ENCODE measurements around the gene TRIM45. TPM values are rescaled to one million over a fixed set of nuclear protein-coding genes. Genes with fewer than 3 reads are reported as not detected.
A peak's percentile ranks its signal among the peaks of the same experiment; 100 is the strongest.
"Not testable (repeated sequence)": the region's sequence is repeated elsewhere in the genome, so short reads cannot be mapped to it uniquely, and the experiment has no call there.

Gene TRIM45, protein sequence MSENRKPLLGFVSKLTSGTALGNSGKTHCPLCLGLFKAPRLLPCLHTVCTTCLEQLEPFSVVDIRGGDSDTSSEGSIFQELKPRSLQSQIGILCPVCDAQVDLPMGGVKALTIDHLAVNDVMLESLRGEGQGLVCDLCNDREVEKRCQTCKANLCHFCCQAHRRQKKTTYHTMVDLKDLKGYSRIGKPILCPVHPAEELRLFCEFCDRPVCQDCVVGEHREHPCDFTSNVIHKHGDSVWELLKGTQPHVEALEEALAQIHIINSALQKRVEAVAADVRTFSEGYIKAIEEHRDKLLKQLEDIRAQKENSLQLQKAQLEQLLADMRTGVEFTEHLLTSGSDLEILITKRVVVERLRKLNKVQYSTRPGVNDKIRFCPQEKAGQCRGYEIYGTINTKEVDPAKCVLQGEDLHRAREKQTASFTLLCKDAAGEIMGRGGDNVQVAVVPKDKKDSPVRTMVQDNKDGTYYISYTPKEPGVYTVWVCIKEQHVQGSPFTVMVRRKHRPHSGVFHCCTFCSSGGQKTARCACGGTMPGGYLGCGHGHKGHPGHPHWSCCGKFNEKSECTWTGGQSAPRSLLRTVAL
- total RNA-seq (2014; rRNA removed; shearing (Covaris generic)): 8.4 and 12.7 TPM in 2 replicates

DNA sequence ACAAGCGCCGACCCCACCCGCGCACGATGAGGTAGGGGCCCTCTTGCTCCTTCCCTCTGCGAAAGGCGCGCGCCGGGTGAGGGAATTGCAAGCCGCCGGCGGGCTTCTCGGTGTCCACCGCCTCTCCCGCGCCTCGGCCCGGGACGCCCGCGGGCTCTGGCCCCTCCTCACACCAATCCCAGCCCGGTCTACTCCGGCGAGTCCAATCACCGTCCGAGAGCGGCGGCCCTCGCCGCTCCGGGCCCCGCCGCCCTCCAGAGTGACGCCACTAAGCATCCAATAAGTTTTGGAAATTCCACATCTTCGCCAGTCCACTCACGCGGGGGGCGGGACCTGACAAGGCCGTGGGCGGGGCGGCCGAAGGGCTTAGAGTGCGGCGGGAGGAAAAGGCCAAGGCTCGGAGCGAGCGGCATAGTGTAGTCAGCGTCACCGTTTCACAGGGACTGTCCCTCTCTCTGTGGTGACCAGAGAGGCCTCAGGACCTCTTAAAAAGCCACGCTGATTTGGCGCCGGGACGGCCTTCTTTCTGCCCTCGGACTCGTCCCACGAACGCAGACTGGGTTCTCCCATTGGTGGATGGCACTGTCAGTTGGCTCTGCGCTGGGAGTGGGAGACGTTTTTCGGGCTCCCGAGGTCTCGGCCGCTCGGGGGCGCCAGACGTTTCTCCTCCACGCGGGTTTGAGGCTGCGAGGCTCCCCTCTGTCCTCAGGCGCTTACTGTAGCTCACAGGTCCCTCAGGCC is at the start of gene TRIM45:
TSS of gene TRIM45 (minus strand) at position 161 of the 741 bp plus-strand sequence. CDS start 548 bp downstream, outside the sequence.
- peak; percentile 96 for DNase-seq
- Histone ChIP-seq H3K36me3 (replicated peaks; ENCODE audit: control insufficient read depth, insufficient read depth, low read length) (peaks cover 5% of the 10 kb centered on the region), H3K27me3 (ENCODE audit: control insufficient read depth, insufficient read depth, low read length) (no peaks in the 10 kb centered on the region; the same call in 1 of the 2 replicates), H3K4me3 (ENCODE audit: insufficient read depth, low read depth, low read length) (peak within 1 kb of the TSS; percentile 89)

GRCh38 chr1:117169871-117170596 is 48.5 kb upstream of the TRIM45 start:
- Histone ChIP-seq H3K27me3 (ENCODE audit: control insufficient read depth, insufficient read depth, low read length) (no peaks in the 10 kb centered on the region), H3K4me3 (ENCODE audit: insufficient read depth, low read depth, low read length) (no peak overlapping the region), H3K36me3 (replicated peaks; ENCODE audit: control insufficient read depth, insufficient read depth, low read length) (no peaks in the 10 kb centered on the region)
- no peak for DNase-seq

DNA sequence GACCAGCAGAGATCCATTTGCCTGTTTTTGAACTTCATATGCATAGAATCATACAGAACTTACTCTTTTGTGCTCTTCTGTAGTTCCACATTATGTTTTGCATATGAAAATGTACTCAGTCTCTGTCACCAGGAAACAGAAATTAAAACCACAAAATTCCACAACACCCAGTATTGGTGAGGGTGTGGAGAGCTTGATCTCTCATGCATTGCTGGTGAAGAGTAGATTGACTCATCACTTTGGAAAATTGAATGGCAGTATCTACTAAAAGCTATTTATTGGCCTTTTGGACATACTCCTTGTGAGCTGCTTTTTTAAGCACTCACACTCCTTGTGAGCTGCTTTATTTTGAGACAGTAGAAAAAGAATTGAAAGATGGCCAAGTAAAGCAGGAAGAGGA is 45.9 kb upstream of the TRIM45 start:
- Histone ChIP-seq H3K36me3 (replicated peaks; ENCODE audit: control insufficient read depth, insufficient read depth, low read length) (no peaks in the 10 kb centered on the region), H3K4me3 (ENCODE audit: insufficient read depth, low read depth, low read length) (no peak overlapping the region), H3K27me3 (ENCODE audit: control insufficient read depth, insufficient read depth, low read length) (no peaks in the 10 kb centered on the region)
- DNase-seq: no peak

DNA sequence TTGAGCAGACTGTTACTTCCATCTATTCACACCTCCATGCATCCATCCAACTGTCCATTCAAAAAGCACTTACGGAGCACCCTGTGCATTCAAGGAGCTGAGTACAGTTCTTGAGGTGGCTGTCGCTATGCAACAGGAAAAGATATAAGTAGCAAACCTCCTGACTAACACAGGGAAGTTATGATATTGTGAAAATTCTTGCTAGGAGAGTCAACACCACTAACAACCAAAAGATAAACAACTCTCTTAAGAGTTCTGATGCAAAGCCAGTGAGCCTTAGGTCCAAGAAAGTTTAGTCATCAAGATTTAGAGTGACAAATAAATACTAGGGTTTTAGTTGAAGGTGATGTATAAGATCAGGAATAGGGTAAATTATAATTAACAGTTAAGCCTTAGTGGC is 44.5 kb upstream of the TRIM45 start:
- no peaks in the 10 kb centered on the region for H3K27me3 ChIP-seq (ENCODE audit: control insufficient read depth, insufficient read depth, low read length)
- no peak for DNase-seq
- no peaks in the 10 kb centered on the region for H3K36me3 ChIP-seq (replicated peaks; ENCODE audit: control insufficient read depth, insufficient read depth, low read length)
- H3K4me3 ChIP-seq (ENCODE audit: insufficient read depth, low read depth, low read length): no peak overlapping the region

GRCh38 chr1:117164209-117164608 is 42.7 kb upstream of the TRIM45 start:
- no peak for DNase-seq
- H3K4me3 ChIP-seq (ENCODE audit: insufficient read depth, low read depth, low read length): no peak overlapping the region
- no peaks in the 10 kb centered on the region for H3K36me3 ChIP-seq (replicated peaks; ENCODE audit: control insufficient read depth, insufficient read depth, low read length)
- H3K27me3 ChIP-seq (ENCODE audit: control insufficient read depth, insufficient read depth, low read length): no peaks in the 10 kb centered on the region

GRCh38 chr1:117162816-117163215 is 41.3 kb upstream of the TRIM45 start:
- Histone ChIP-seq H3K27me3 (ENCODE audit: control insufficient read depth, insufficient read depth, low read length) (no peaks in the 10 kb centered on the region), H3K4me3 (ENCODE audit: insufficient read depth, low read depth, low read length) (no peak overlapping the region), H3K36me3 (replicated peaks; ENCODE audit: control insufficient read depth, insufficient read depth, low read length) (no peaks in the 10 kb centered on the region)
- no peak for DNase-seq

GRCh38 chr1:117161887-117162286 is 40.3 kb upstream of the TRIM45 start:
- Histone ChIP-seq H3K27me3 (ENCODE audit: control insufficient read depth, insufficient read depth, low read length) (no peaks in the 10 kb centered on the region), H3K4me3 (ENCODE audit: insufficient read depth, low read depth, low read length) (no peak overlapping the region), H3K36me3 (replicated peaks; ENCODE audit: control insufficient read depth, insufficient read depth, low read length) (no peaks in the 10 kb centered on the region)
- DNase-seq: no peak

GRCh38 chr1:117151305-117151704 is 29.8 kb upstream of the TRIM45 start:
- not testable (repeated sequence) for DNase-seq; H3K4me3 ChIP-seq (ENCODE audit: insufficient read depth, low read depth, low read length); H3K27me3 ChIP-seq (ENCODE audit: control insufficient read depth, insufficient read depth, low read length); H3K36me3 ChIP-seq (replicated peaks; ENCODE audit: control insufficient read depth, insufficient read depth, low read length)

DNA sequence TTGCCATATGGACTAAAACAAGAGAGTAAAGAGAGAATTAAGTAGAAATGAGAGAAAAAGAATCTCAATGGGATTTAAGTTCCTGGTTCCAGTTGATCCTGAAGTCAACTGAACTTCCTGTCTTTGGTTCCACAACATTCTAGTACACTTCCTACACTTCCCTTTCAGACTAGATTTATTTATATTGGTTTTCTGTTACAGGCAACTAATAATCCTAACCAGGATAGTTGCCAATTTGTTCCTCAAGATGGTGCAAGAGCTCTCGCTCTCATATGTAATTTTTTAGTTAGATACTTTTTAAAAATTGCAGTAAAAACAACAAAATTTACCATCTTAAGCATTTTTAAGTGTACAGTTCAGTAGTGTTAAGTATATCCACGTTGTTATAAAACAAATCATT is 28.8 kb upstream of the TRIM45 start:
- DNase-seq: no peak
- Histone ChIP-seq H3K27me3 (ENCODE audit: control insufficient read depth, insufficient read depth, low read length) (no peaks in the 10 kb centered on the region), H3K36me3 (replicated peaks; ENCODE audit: control insufficient read depth, insufficient read depth, low read length) (no peaks in the 10 kb centered on the region), H3K4me3 (ENCODE audit: insufficient read depth, low read depth, low read length) (no peak overlapping the region)

DNA sequence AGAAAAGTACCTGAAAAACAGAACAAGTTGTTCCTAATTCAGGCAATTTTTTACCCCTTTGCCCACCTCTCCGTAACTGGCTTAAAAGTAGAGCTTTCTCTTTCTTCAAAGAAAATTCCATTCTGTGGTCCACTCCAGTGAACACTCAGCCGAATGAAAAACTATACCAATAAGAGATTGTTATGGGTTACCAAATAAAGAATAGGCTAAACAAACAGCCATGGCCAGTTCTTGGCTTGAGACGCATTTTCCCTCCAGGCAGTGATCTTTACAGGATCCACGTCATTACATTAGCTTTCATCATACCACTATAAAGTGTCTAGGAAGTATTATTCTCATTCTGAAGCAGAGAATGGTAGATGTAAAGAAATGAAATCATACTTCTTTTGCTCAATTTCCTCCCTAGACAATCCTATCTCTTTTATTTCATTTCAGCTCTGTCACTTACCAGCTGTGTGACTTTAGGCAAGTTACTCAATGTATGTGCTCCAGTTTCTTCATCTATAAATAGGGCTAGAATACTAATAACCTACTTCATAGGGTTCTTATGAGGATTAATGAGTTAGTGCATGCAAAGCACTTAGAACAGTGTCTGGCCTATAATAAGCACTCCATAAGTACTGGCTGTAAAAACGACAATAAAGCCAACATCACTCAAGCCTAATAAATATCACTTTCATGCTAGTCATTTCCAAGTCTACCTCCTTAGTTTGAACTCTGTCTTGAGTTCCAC is 26.5 kb upstream of the TRIM45 start:
- no peaks in the 10 kb centered on the region for H3K36me3 ChIP-seq (replicated peaks; ENCODE audit: control insufficient read depth, insufficient read depth, low read length)
- no peak overlapping the region for H3K4me3 ChIP-seq (ENCODE audit: insufficient read depth, low read depth, low read length)
- no peaks in the 10 kb centered on the region for H3K27me3 ChIP-seq (ENCODE audit: control insufficient read depth, insufficient read depth, low read length)
- no peak for DNase-seq

- no peak for DNase-seq
- H3K4me3 ChIP-seq (ENCODE audit: insufficient read depth, low read depth, low read length): no peak overlapping the region
Measured at GRCh38 chr1:117147341-117147831, 25.8 kb upstream of the TRIM45 start.

DNA sequence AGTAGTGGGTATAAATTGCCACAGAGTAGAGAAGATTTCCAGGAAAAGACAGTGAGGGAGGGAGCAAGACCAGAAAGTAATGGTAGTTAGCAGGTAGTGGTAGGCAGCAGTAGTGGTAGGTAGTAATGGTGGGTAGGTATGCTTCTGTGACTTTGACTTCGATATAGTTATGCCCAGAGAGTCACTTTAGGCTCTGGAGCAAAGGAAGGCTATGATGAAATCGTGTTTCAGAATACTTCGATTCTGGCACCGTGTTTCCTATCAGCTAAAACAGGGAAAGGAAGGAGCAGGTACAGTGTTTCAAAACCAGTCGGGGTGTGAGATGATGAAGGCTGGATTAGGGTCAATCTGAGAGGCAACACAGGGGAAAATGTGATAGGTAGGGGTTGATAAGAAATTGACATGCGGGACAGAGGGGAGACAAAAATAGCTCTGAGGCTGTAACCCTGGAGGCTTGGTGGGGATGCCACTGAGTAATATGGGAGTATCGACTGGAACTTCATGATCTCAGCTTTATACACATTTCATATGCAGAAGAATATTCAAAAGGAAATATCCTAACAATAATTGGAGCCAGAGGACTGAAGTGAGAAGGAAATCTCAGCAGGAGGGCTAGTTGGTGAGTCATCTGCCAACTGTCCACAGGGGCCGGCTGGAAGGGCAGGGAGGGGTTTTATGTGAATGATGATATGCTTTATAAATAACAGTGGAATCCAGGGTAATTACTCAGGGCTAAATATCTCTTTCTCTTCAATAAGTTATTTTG is 25.2 kb upstream of the TRIM45 start:
- no peak overlapping the region for H3K4me3 ChIP-seq (ENCODE audit: insufficient read depth, low read depth, low read length)
- no peak for DNase-seq
- no peaks in the 10 kb centered on the region for H3K27me3 ChIP-seq (ENCODE audit: control insufficient read depth, insufficient read depth, low read length)
- no peaks in the 10 kb centered on the region for H3K36me3 ChIP-seq (replicated peaks; ENCODE audit: control insufficient read depth, insufficient read depth, low read length)

More at GRCh38 chr1:117147341-117147831, 25.8 kb upstream of the TRIM45 start:
- H3K27me3 ChIP-seq (ENCODE audit: control insufficient read depth, insufficient read depth, low read length): no peaks in the 10 kb centered on the region
- no peaks in the 10 kb centered on the region for H3K36me3 ChIP-seq (replicated peaks; ENCODE audit: control insufficient read depth, insufficient read depth, low read length)

DNA sequence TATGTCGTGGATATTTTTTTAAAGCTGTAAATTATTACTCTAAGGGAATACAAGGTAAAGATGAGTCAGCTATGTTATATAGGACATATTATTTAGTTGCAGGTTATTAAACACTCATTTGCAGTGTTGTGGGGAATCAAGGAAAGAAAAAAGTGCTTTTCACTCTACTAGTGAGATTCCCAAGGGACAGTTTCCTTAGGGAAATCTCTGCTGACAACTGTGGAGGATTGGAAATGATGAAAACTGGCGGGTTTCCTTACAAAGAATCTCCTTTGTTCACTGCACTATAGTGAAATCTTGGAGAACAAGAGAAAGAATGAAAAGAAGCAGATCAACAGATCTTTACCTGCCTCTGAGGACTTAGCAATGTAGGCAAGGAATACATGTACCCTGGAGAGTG is 24.5 kb upstream of the TRIM45 start:
- Histone ChIP-seq H3K36me3 (replicated peaks; ENCODE audit: control insufficient read depth, insufficient read depth, low read length) (no peaks in the 10 kb centered on the region), H3K4me3 (ENCODE audit: insufficient read depth, low read depth, low read length) (no peak overlapping the region), H3K27me3 (ENCODE audit: control insufficient read depth, insufficient read depth, low read length) (no peaks in the 10 kb centered on the region)
- DNase-seq: no peak
